GM23338 (cell line): Measurements from ENCODE around the gene POLA1. TPM values are rescaled to one million over a fixed set of nuclear protein-coding genes. Genes with fewer than 3 reads are reported as not detected.

ENCODE experiments used
- ATAC-seq: fragments of 200-7000 bp; cut with Tn5 transposase; 3 replicates; pipeline ENCODE4 v1.9.1; 2020
- DNase-seq: peaks from one replicate; pipeline ENCODE4 v3.0.0-alpha.2; 2015; ENCODE audit warnings: low spot score
- H2AFZ ChIP-seq: fragments of 200-600 bp; sonication (generic); 2 replicates; pipeline ENCODE4 v1.8.0; 2016; ENCODE audit warnings: antibody characterized with exemption, mild to moderate bottlenecking, moderate library complexity
- H3F3A ChIP-seq: fragments of 200-600 bp; sonication (generic); replicated peaks from 2 replicates; pipeline ENCODE4 v1.8.0; 2017; ENCODE audit warnings: antibody characterized with exemption, mixed run types, low read depth
- H3K27ac ChIP-seq: fragments of 200-600 bp; sonication (generic); 2 replicates; pipeline ENCODE4 v1.6.1; 2016; ENCODE audit warnings: low read depth
- H3K27me3 ChIP-seq: fragments of 200-600 bp; sonication (generic); 2 replicates; pipeline ENCODE4 v1.8.0; 2016; ENCODE audit warnings: mild to moderate bottlenecking, mixed run types, moderate library complexity; ENCODE audit not compliant: insufficient read depth
- H3K36me3 ChIP-seq: fragments of 200-600 bp; sonication (generic); 2 replicates; pipeline ENCODE4 v1.8.0; 2016; ENCODE audit warnings: mild to moderate bottlenecking; ENCODE audit not compliant: insufficient read depth
- H3K4me1 ChIP-seq: fragments of 200-600 bp; sonication (generic); 2 replicates; pipeline ENCODE4 v1.8.0; 2016; ENCODE audit warnings: mild to moderate bottlenecking, moderate library complexity; ENCODE audit not compliant: insufficient read depth
- H3K4me2 ChIP-seq: fragments of 200-600 bp; sonication (generic); 2 replicates; pipeline ENCODE4 v1.7.1; 2017; ENCODE audit warnings: mixed run types
- H3K4me3 ChIP-seq: fragments of 200-600 bp; sonication (generic); 2 replicates; pipeline ENCODE4 v1.6.1; 2016; ENCODE audit warnings: mixed run types
- H3K79me2 ChIP-seq: fragments of 200-600 bp; sonication (generic); replicated peaks from 2 replicates; pipeline ENCODE4 v1.8.0; 2017; ENCODE audit warnings: mild to moderate bottlenecking; ENCODE audit not compliant: insufficient read depth
- H3K9me2 ChIP-seq: fragments of 200-600 bp; sonication (generic); 2 replicates; pipeline ENCODE4 v1.8.0; 2017; ENCODE audit not compliant: insufficient read depth
- H4K20me1 ChIP-seq: fragments of 200-600 bp; sonication (generic); replicated peaks from 2 replicates; pipeline ENCODE4 v1.8.0; 2017; ENCODE audit warnings: mild to moderate bottlenecking; ENCODE audit not compliant: insufficient read depth
- H3K27ac Mint-ChIP-seq: 2 replicates; pipeline ENCODE4 v1.8.0; 2020; ENCODE audit warnings: inconsistent platforms, mild to moderate bottlenecking, moderate library complexity, mixed read lengths
- H3K27me3 Mint-ChIP-seq: 3 replicates; pipeline ENCODE4 v1.8.0; 2022; ENCODE audit warnings: low read depth, mild to moderate bottlenecking, moderate library complexity, mixed read lengths, inconsistent platforms; ENCODE audit not compliant: insufficient read depth, poor library complexity
- H3K36me3 Mint-ChIP-seq: 3 replicates; pipeline ENCODE4 v1.8.0; 2021; ENCODE audit warnings: low read depth, mild to moderate bottlenecking, inconsistent platforms, moderate library complexity, mixed read lengths
- H3K4me1 Mint-ChIP-seq: 3 replicates; pipeline ENCODE4 v1.8.0; 2020; ENCODE audit warnings: mild to moderate bottlenecking, inconsistent platforms, mixed read lengths
- H3K4me3 Mint-ChIP-seq: 3 replicates; pipeline ENCODE4 v1.8.0; 2021; ENCODE audit warnings: moderate library complexity, mild to moderate bottlenecking, inconsistent platforms, mixed read lengths
- H3K9me3 Mint-ChIP-seq: 3 replicates; pipeline ENCODE4 v1.8.0; 2020; ENCODE audit warnings: moderate library complexity, mild to moderate bottlenecking, inconsistent platforms, mixed read lengths
- CREB1 ChIP-seq: fragments of 250-450 bp; sonication (Bioruptor Pico); IDR thresholded peaks from 2 replicates; pipeline ENCODE4 v1.5.0; 2020; ENCODE audit warnings: low read depth, mild to moderate bottlenecking, moderate library complexity
- EZH2 ChIP-seq: fragments of 200-600 bp; sonication (generic); IDR thresholded peaks from one replicate; pipeline ENCODE4 v1.8.0; 2017; ENCODE audit warnings: antibody characterized with exemption, mild to moderate bottlenecking, low read depth; ENCODE audit not compliant: unreplicated experiment
- EZH2phosphoT487 ChIP-seq: fragments of 200-600 bp; sonication (generic); IDR thresholded peaks from one replicate; pipeline ENCODE4 v1.8.1; 2018; ENCODE audit warnings: antibody characterized with exemption; ENCODE audit not compliant: unreplicated experiment
- JUNB ChIP-seq: IDR thresholded peaks from one replicate; pipeline ENCODE4 v1.6.1; 2016; ENCODE audit warnings: antibody characterized with exemption; ENCODE audit not compliant: unreplicated experiment
- NANOG ChIP-seq: IDR thresholded peaks from 2 replicates; pipeline ENCODE4 v1.6.1; 2016; ENCODE audit warnings: antibody characterized with exemption, borderline replicate concordance
- POLR2AphosphoS5 ChIP-seq: IDR thresholded peaks from 2 replicates; pipeline ENCODE4 v1.6.1; 2016; ENCODE audit warnings: antibody characterized with exemption, low read depth
- STAT1 ChIP-seq: IDR thresholded peaks from one replicate; pipeline ENCODE4 v1.6.1; 2016; ENCODE audit warnings: antibody characterized with exemption; ENCODE audit not compliant: unreplicated experiment
- ZNF114 ChIP-seq: fragments of 250-450 bp; sonication (Bioruptor Pico); IDR thresholded peaks from 2 replicates; pipeline ENCODE4 v1.5.0; 2020; ENCODE audit warnings: mild to moderate bottlenecking, moderate library complexity
- ZNF331 ChIP-seq: fragments of 250-450 bp; sonication (Bioruptor Pico); IDR thresholded peaks from 2 replicates; pipeline ENCODE4 v1.5.0; 2020; ENCODE audit warnings: low read depth, mild to moderate bottlenecking, moderate library complexity
- polyA plus RNA-seq: library from polyadenylated mRNA; unstranded; fragments of >200 nt; fragmentation: Nextera tagmentation; extraction: Ambion mirVana; gene quantifications from 2 replicates; pipeline ENCODE4 v1.2.1, GENCODE V29; 2016
- total RNA-seq: library from RNA; depleted of rRNA; stranded (reverse); fragments of >200 nt; shearing (Covaris generic); gene quantifications from 2 replicates; pipeline ENCODE4 v1.2.3, GENCODE V29; 2014
- TF ChIP-seq, protein P1 (sequence below): IDR thresholded peaks from 2 replicates; pipeline ENCODE4 v1.6.1; 2016; ENCODE audit warnings: antibody characterized with exemption
- TF ChIP-seq, protein P2 (sequence below): fragments of 250-450 bp; sonication (Bioruptor Pico); IDR thresholded peaks from 2 replicates; pipeline ENCODE4 v1.5.0; 2020; ENCODE audit warnings: mild to moderate bottlenecking, moderate library complexity
- TF ChIP-seq, protein P3 (sequence below): IDR thresholded peaks from one replicate; pipeline ENCODE4 v1.6.1; 2018; ENCODE audit warnings: antibody characterized with exemption; ENCODE audit not compliant: unreplicated experiment

POLA1 gene
- total and polyA plus RNA-seq, 2 experiments from 2014 or later, result 12.6 to 36.6 TPM

DNA sequence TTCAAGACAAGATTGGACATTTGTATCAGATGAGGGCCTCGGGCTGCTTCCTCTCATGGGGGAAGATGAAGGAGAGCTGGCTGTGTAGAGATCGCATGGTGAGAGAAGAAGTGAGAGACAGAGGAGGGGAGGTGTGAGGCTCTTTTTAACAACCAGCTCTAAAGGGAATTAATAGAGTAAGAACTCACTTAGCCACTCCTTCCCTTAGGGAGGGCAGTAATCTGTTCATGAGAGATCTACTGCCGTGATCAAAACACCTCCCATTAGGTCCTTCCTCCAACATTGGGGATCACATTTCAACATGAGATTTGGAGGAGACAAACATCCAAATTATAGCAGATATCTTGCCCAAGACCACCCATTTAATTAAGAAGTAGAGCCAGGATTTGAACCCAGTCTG lies 225.0 kb downstream of the POLA1 start (continued):
- TF ChIP-seq, protein P1, sequence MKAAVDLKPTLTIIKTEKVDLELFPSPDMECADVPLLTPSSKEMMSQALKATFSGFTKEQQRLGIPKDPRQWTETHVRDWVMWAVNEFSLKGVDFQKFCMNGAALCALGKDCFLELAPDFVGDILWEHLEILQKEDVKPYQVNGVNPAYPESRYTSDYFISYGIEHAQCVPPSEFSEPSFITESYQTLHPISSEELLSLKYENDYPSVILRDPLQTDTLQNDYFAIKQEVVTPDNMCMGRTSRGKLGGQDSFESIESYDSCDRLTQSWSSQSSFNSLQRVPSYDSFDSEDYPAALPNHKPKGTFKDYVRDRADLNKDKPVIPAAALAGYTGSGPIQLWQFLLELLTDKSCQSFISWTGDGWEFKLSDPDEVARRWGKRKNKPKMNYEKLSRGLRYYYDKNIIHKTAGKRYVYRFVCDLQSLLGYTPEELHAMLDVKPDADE, result no peak

DNA sequence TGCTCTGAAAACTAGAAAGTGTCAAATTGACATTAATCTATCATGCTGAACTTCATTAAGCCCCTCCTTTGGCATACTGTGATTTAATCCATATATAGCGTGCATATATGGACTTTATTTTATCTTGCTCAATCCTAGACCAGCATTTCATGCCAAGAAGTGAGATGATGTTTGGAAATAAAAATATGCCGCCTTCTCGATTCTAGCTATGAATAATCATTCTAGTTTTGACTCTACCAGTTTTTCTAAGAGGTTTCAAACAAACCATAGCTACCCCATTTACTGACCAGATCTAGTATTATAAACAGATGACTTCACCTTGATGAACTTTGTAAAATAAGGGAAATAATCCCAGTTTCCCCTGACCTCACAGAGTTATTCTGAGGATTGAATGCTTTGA lies 227.1 kb downstream of the POLA1 start:
- Histone ChIP-seq H3F3A (no peaks in the 10 kb centered on the region), H3K36me3 (no peaks in the 10 kb centered on the region), H3K4me2 (no peak overlapping the region), H3K4me3 (no peak overlapping the region), H3K9me2 (no peaks in the 10 kb centered on the region), H3K79me2 (no peaks in the 10 kb centered on the region), H4K20me1 (no peaks in the 10 kb centered on the region; the same call in 1 of the 2 replicates), H3K27ac (no peak overlapping the region), H2AFZ (no peak overlapping the region), H3K4me1 (peaks cover 7% of the 10 kb centered on the region), H3K27me3 (no peaks in the 10 kb centered on the region)
- Mint-ChIP-seq H3K4me1 (peaks cover 14% of the 10 kb centered on the region), H3K27me3 (peaks cover 3% of the 10 kb centered on the region), H3K4me3 (no peak overlapping the region), H3K27ac (no peak overlapping the region), H3K9me3 (no peaks in the 10 kb centered on the region), H3K36me3 (peaks cover 3% of the 10 kb centered on the region; the same call in 2 of the 3 replicates)
- no peak for DNase-seq
- ATAC-seq, result no peak
- TF ChIP-seq, protein P2, sequence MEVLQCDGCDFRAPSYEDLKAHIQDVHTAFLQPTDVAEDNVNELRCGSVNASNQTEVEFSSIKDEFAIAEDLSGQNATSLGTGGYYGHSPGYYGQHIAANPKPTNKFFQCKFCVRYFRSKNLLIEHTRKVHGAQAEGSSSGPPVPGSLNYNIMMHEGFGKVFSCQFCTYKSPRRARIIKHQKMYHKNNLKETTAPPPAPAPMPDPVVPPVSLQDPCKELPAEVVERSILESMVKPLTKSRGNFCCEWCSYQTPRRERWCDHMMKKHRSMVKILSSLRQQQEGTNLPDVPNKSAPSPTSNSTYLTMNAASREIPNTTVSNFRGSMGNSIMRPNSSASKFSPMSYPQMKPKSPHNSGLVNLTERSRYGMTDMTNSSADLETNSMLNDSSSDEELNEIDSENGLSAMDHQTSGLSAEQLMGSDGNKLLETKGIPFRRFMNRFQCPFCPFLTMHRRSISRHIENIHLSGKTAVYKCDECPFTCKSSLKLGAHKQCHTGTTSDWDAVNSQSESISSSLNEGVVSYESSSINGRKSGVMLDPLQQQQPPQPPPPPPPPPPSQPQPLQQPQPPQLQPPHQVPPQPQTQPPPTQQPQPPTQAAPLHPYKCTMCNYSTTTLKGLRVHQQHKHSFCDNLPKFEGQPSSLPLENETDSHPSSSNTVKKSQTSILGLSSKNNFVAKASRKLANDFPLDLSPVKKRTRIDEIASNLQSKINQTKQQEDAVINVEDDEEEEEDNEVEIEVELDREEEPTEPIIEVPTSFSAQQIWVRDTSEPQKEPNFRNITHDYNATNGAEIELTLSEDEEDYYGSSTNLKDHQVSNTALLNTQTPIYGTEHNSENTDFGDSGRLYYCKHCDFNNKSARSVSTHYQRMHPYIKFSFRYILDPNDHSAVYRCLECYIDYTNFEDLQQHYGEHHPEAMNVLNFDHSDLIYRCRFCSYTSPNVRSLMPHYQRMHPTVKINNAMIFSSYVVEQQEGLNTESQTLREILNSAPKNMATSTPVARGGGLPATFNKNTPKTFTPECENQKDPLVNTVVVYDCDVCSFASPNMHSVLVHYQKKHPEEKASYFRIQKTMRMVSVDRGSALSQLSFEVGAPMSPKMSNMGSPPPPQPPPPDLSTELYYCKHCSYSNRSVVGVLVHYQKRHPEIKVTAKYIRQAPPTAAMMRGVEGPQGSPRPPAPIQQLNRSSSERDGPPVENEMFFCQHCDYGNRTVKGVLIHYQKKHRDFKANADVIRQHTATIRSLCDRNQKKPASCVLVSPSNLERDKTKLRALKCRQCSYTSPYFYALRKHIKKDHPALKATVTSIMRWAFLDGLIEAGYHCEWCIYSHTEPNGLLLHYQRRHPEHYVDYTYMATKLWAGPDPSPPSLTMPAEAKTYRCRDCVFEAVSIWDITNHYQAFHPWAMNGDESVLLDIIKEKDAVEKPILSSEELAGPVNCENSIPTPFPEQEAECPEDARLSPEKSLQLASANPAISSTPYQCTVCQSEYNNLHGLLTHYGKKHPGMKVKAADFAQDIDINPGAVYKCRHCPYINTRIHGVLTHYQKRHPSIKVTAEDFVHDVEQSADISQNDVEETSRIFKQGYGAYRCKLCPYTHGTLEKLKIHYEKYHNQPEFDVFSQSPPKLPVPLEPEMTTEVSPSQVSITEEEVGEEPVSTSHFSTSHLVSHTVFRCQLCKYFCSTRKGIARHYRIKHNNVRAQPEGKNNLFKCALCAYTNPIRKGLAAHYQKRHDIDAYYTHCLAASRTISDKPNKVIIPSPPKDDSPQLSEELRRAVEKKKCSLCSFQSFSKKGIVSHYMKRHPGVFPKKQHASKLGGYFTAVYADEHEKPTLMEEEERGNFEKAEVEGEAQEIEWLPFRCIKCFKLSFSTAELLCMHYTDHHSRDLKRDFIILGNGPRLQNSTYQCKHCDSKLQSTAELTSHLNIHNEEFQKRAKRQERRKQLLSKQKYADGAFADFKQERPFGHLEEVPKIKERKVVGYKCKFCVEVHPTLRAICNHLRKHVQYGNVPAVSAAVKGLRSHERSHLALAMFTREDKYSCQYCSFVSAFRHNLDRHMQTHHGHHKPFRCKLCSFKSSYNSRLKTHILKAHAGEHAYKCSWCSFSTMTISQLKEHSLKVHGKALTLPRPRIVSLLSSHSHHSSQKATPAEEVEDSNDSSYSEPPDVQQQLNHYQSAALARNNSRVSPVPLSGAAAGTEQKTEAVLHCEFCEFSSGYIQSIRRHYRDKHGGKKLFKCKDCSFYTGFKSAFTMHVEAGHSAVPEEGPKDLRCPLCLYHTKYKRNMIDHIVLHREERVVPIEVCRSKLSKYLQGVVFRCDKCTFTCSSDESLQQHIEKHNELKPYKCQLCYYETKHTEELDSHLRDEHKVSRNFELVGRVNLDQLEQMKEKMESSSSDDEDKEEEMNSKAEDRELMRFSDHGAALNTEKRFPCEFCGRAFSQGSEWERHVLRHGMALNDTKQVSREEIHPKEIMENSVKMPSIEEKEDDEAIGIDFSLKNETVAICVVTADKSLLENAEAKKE (CRISPR knock-in tag), result no peak
- TF ChIP-seq EZH2 (no peak), STAT1 (no peak), EZH2phosphoT487 (no peak), JUNB (no peak), POLR2AphosphoS5 (no peak), CREB1 (CRISPR knock-in tag) (no peak), ZNF114 (CRISPR knock-in tag) (no peak), NANOG (no peak), ZNF331 (no peak)
- TF ChIP-seq, protein P3, sequence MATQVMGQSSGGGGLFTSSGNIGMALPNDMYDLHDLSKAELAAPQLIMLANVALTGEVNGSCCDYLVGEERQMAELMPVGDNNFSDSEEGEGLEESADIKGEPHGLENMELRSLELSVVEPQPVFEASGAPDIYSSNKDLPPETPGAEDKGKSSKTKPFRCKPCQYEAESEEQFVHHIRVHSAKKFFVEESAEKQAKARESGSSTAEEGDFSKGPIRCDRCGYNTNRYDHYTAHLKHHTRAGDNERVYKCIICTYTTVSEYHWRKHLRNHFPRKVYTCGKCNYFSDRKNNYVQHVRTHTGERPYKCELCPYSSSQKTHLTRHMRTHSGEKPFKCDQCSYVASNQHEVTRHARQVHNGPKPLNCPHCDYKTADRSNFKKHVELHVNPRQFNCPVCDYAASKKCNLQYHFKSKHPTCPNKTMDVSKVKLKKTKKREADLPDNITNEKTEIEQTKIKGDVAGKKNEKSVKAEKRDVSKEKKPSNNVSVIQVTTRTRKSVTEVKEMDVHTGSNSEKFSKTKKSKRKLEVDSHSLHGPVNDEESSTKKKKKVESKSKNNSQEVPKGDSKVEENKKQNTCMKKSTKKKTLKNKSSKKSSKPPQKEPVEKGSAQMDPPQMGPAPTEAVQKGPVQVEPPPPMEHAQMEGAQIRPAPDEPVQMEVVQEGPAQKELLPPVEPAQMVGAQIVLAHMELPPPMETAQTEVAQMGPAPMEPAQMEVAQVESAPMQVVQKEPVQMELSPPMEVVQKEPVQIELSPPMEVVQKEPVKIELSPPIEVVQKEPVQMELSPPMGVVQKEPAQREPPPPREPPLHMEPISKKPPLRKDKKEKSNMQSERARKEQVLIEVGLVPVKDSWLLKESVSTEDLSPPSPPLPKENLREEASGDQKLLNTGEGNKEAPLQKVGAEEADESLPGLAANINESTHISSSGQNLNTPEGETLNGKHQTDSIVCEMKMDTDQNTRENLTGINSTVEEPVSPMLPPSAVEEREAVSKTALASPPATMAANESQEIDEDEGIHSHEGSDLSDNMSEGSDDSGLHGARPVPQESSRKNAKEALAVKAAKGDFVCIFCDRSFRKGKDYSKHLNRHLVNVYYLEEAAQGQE, result no peak
- TF ChIP-seq, protein P1, result no peak
